Ishikawa (cell line): ENCODE results near the gene ZEB2.

Experiments used
- CEBPB ChIP-seq: IDR thresholded peaks from 2 replicates; pipeline ENCODE4 v1.6.1; 2012
- CREB1 ChIP-seq: IDR thresholded peaks from 2 replicates; pipeline ENCODE4 v1.6.1; 2012; ENCODE audit warnings: low read depth
- EGR1 ChIP-seq: IDR thresholded peaks from 2 replicates; pipeline ENCODE4 v1.6.1; 2012
- EP300 ChIP-seq: IDR thresholded peaks from 2 replicates; pipeline ENCODE4 v1.6.1; 2012; ENCODE audit warnings: borderline replicate concordance
- FOXM1 ChIP-seq: IDR thresholded peaks from 2 replicates; pipeline ENCODE4 v1.6.1; 2012; ENCODE audit warnings: low read depth, borderline replicate concordance
- RAD21 ChIP-seq: IDR thresholded peaks from 2 replicates; pipeline ENCODE4 v1.6.1; 2012; ENCODE audit warnings: low read depth
- REST ChIP-seq: IDR thresholded peaks from 2 replicates; pipeline ENCODE4 v1.6.1; 2012; ENCODE audit warnings: low read depth, mild to moderate bottlenecking
- TAF1 ChIP-seq: IDR thresholded peaks from 2 replicates; pipeline ENCODE4 v1.6.1; 2012; ENCODE audit warnings: low read depth, mild to moderate bottlenecking
- TCF12 ChIP-seq: IDR thresholded peaks from 2 replicates; pipeline ENCODE4 v1.6.1; 2012; ENCODE audit warnings: low read depth
- TEAD4 ChIP-seq: IDR thresholded peaks from 2 replicates; pipeline ENCODE4 v1.6.1; 2012
- USF1 ChIP-seq: IDR thresholded peaks from 2 replicates; pipeline ENCODE4 v1.6.1; 2012
- YY1 ChIP-seq: IDR thresholded peaks from 2 replicates; pipeline ENCODE4 v1.6.1; 2012; ENCODE audit warnings: low read depth
- TF ChIP-seq, protein P1 (sequence below): IDR thresholded peaks from 2 replicates; pipeline ENCODE4 v1.6.1; 2012

DNA sequence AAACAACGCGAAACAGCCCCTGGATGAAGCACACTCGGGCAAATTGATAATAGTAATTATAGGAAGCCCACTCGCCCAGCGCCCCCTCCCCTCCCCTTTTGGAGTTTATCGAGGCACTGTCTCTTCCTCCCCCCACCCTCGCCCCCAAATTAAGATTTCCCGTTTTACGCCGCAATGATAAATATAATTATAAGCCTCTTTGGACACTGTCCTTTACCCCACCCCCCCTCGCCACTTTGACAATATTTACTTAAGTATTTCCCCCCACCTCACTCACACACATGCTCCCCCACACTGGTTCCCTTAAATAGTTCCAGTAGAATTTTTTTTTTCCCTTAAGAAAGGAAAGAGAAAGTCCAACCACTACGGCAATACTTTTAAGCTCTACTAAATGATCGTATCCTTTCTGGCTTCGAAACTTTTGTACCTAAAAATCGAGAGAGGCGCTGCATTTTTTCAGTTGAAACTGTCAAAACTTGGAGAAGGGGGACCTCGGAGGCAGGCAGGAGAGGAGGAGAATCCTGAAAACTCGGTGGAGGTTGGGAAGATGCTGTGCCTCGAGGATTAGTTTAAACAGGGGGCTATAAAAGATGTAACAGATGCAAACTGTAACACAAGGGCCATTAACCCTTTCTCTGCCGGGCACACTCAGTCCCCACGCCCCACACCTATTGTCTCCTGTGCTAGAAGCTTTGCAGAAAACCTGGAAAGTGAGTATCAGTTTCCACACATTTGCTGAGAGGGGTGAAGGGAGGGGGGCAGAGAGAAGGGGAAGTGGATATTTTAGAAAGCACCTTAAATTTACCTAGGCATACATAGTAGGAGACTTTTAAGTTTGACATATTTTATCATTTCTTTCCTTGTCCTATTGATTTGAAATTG, 1.8 kb downstream of the ZEB2 start:
- TF ChIP-seq TAF1 (no peak), EP300 (no peak), YY1 (no peak), REST (no peak), RAD21 (no peak), USF1 (no peak), TEAD4 (no peak), FOXM1 (no peak), CREB1 (no peak), EGR1 (no peak), CEBPB (no peak), TCF12 (no peak)
- TF ChIP-seq, protein P1, sequence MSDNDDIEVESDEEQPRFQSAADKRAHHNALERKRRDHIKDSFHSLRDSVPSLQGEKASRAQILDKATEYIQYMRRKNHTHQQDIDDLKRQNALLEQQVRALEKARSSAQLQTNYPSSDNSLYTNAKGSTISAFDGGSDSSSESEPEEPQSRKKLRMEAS, result no peak
